ENCODE results near the gene KLC1. TPM values are rescaled to one million over a fixed set of nuclear protein-coding genes. Genes with fewer than 3 reads are reported as not detected.

The KLC1 gene
- total and polyA plus RNA-seq, 2 of the 8 experiments (the other 6 are each of a cell fraction or from before 2014, with no cell fraction given): 84.6 to 134 TPM

DNA sequence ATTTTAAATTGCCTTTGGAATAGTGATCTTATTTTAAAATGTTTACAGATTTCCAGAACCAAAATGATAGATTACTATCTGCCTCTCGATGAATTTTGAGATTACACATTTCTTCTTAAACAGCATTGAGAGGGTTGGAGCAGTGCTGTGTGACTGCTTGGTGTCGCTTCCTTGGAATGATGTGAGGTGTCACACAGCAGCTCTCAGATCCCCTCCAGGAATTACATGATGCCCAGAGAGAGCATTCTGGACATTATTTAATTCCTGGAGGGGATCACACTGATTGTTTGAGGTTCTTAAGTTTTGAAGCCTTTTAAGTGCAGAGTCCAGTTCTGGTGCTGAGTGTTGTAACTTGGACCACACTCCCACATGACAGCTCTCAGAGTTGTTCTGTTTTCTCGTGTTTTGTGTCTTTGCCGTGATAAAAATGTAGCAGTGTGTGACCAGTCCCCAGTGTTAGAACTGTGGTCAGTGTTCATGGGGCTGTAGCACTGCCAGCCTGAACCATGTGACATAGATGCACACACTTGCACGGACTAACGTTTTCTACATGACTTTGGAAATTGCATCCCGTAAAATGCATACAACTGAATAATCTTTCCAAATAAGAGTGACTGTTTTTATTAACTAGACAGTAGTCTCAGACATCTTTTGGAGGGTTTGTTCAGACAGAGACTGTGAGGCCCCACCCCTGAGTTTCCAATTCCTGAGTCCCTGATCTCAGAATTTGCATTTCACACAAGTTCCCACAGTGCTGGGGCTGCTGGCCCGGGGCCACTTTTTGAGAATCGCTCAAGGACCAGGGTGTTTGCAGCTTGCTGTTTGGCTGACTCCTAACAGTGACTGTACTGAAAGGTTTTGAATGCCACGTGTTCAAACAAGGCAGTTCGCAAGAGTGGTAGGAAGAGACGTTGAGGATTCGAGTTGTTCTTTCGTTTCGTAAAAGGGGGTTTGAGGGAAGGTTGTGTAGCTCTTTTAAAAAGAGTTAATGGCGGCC, 60.2 kb downstream of the KLC1 start:
- Histone ChIP-seq H3K14ac (ENCODE audit: insufficient read length) (no peak overlapping the region), H3K79me2 (ENCODE audit: control insufficient read depth in 1 of 2, insufficient read depth in 2 of 2, low read length in 2 of 2) (peaks cover 0 to 3% of the 10 kb centered on the region in 2 experiments; a peak in 1 of 4 replicates), H3K4me2 (ENCODE audit: insufficient read depth in 1 of 2, low read depth in 2 of 2, low read length in 2 of 2) (no peak overlapping the region), H2BK5ac (ENCODE audit: low read depth, low read length) (no peak overlapping the region), H2BK20ac (ENCODE audit: low read length) (no peak overlapping the region), H3K56ac (replicated peaks; ENCODE audit: insufficient read length, low read depth, low read length) (no peak overlapping the region), H4K8ac (ENCODE audit: extremely low read depth, insufficient read depth, low read length) (no peak overlapping the region), H4K20me1 (replicated peaks in 1 of 2; ENCODE audit: control insufficient read depth in 1 of 2, insufficient read depth in 2 of 2, low read length in 2 of 2) (peaks cover 8 to 19% of the 10 kb centered on the region in 2 experiments), H3K4me3 (ENCODE audit: extremely low read depth in 1 of 4, insufficient read depth in 2 of 4, low read depth in 3 of 4, low read length in 4 of 4) (no peak overlapping the region), H3K27me3 (replicated peaks in 1 of 4; ENCODE audit: control insufficient read depth in 3 of 4, extremely low read depth in 1 of 4, insufficient read depth in 3 of 4, low read length in 3 of 4) (no peaks in the 10 kb centered on the region), H2BK15ac (ENCODE audit: low read length) (no peak overlapping the region), H3K27ac (ENCODE audit: low read depth, low read length) (no peak overlapping the region), H4K5ac (ENCODE audit: insufficient read length, low read depth, low read length) (no peak overlapping the region), H4K91ac (replicated peaks; ENCODE audit: insufficient read length, low read length) (no peak overlapping the region), H2BK120ac (replicated peaks; ENCODE audit: low read depth, low read length) (no peak overlapping the region), H2AK5ac (ENCODE audit: low read depth, low read length) (no peak overlapping the region), H3K4me1 (replicated peaks in 1 of 4; ENCODE audit: control insufficient read depth in 3 of 4, insufficient read depth in 4 of 4, low read length in 3 of 4) (peaks cover 0 to 3% (median 0%) of the 10 kb centered on the region in 4 experiments; a peak in 1 of 7 replicates), H3K23me2 (ENCODE audit: low read depth, low read length) (no peaks in the 10 kb centered on the region), H3K9me3 (ENCODE audit: insufficient read depth in 2 of 2, low read depth in 1 of 2, low read length in 1 of 2) (no peaks in the 10 kb centered on the region), H3K36me3 (ENCODE audit: control insufficient read depth in 2 of 4, insufficient read depth in 4 of 4, low read length in 3 of 4) (peaks cover 13 to 61% (median 21%) of the 10 kb centered on the region in 4 experiments; a peak in 6 of 8 replicates), H3K79me1 (ENCODE audit: low read depth, low read length) (peaks cover 8% of the 10 kb centered on the region), H3K9ac (replicated peaks in 1 of 4; ENCODE audit: extremely low read depth in 1 of 4, low read depth in 3 of 4, low read length in 3 of 4) (no peak overlapping the region), H3K18ac (ENCODE audit: extremely low read depth, low read length) (no peak overlapping the region; the same call in 1 of the 2 replicates), H2BK12ac (ENCODE audit: low read depth, low read length) (no peak overlapping the region), H3K4ac (replicated peaks; ENCODE audit: insufficient read length, low read depth, low read length) (no peak overlapping the region), H3K23ac (ENCODE audit: insufficient read length) (no peak overlapping the region), H2AFZ (ENCODE audit: low read length) (no peak overlapping the region)
- no peak for FAIRE-seq
- 90 to 100% methylated on average over 4 to 16 of the region's 16 CpGs for WGBS, 2 experiments (ENCODE audit: extremely low coverage in 1 of 2, insufficient coverage in 1 of 2, insufficient read length in 1 of 2, insufficient replicate concordance in 2 of 2, low coverage in 1 of 2, low lambda C conversion rate in 2 of 2, missing lambda C conversion rate in 1 of 2)
- ChIA-PET POLR2A (ENCODE audit: partially characterized antibody) (interaction anchor here (8.8 kb wide), 1 partner anchor 15 kb away, joined by 74 read pairs; no protein-coding TSS in a partner anchor), CTCF (ENCODE audit: partially characterized antibody) (interaction anchor here (0.6 to 1.8 kb wide), 4 partner anchors 10 to 196 kb away, joined by 3 to 8 read pairs (median 3); no protein-coding TSS in a partner anchor)
- no peak for DNase-seq (ENCODE audit: low read depth in 1 of 2, low spot score in 2 of 2)
- TF ChIP-seq KDM1A (IDR thresholded peaks at IDR 0.05; ENCODE audit: borderline replicate concordance, low read length): no peak
- TF ChIP-seq, protein P1, sequence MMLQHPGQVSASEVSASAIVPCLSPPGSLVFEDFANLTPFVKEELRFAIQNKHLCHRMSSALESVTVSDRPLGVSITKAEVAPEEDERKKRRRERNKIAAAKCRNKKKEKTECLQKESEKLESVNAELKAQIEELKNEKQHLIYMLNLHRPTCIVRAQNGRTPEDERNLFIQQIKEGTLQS (IDR thresholded peaks at IDR 0.05; ENCODE audit: insufficient read depth, low read depth, low read length): no peak
- no peak for TF ChIP-seq RAD21 (IDR thresholded peaks at IDR 0.05 in 1 of 2, conservative IDR thresholded peaks at IDR 0.05 in 1 of 2; ENCODE audit: low read depth in 2 of 2, low read length in 2 of 2)
- TF ChIP-seq, protein P2, sequence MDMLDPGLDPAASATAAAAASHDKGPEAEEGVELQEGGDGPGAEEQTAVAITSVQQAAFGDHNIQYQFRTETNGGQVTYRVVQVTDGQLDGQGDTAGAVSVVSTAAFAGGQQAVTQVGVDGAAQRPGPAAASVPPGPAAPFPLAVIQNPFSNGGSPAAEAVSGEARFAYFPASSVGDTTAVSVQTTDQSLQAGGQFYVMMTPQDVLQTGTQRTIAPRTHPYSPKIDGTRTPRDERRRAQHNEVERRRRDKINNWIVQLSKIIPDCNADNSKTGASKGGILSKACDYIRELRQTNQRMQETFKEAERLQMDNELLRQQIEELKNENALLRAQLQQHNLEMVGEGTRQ (IDR thresholded peaks at IDR 0.05; ENCODE audit: low read length): no peak
- no peak for TF ChIP-seq JUN (IDR thresholded peaks at IDR 0.05; ENCODE audit: low read depth, low read length)
- TF ChIP-seq, protein P3, sequence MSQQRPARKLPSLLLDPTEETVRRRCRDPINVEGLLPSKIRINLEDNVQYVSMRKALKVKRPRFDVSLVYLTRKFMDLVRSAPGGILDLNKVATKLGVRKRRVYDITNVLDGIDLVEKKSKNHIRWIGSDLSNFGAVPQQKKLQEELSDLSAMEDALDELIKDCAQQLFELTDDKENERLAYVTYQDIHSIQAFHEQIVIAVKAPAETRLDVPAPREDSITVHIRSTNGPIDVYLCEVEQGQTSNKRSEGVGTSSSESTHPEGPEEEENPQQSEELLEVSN (IDR thresholded peaks at IDR 0.05): no peak
- TF ChIP-seq SIN3A (conservative IDR thresholded peaks at IDR 0.05 in 1 of 2, IDR thresholded peaks at IDR 0.05 in 1 of 2; ENCODE audit: low read depth in 1 of 2, low read length in 2 of 2): no peak
